Measurements from ENCODE around the gene GKN1.

Gene GKN1

DNA sequence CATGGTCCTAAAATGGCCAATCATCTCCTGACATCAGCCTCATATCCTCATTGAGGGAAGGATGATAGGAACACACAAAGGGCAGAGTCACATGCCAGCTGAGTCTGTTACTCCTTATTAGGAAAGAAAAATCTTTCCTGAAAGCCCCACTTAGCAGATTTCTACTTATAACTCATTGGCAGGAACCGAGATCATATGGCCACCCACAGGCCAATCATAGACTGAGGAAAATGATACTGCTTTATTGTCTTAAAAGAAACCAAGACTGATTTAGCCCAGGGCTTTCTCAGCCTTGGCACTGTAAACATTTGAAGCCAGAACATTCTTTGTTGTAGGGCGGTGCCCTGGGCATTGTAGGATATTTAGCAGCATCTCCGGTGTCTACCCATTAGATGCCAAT is 40.4 kb upstream of the GKN1 start:
- no peak overlapping the region for H3K4me3 ChIP-seq (ENCODE audit: low read depth, low read length)
- H3K27me3 ChIP-seq = no peaks in the 10 kb centered on the region
- TF ChIP-seq, protein P1, sequence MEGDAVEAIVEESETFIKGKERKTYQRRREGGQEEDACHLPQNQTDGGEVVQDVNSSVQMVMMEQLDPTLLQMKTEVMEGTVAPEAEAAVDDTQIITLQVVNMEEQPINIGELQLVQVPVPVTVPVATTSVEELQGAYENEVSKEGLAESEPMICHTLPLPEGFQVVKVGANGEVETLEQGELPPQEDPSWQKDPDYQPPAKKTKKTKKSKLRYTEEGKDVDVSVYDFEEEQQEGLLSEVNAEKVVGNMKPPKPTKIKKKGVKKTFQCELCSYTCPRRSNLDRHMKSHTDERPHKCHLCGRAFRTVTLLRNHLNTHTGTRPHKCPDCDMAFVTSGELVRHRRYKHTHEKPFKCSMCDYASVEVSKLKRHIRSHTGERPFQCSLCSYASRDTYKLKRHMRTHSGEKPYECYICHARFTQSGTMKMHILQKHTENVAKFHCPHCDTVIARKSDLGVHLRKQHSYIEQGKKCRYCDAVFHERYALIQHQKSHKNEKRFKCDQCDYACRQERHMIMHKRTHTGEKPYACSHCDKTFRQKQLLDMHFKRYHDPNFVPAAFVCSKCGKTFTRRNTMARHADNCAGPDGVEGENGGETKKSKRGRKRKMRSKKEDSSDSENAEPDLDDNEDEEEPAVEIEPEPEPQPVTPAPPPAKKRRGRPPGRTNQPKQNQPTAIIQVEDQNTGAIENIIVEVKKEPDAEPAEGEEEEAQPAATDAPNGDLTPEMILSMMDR (IDR thresholded peaks at IDR 0.05; ENCODE audit: low read depth, low read length) = no peak
- H3K4me1 ChIP-seq = no peaks in the 10 kb centered on the region
- no peaks in the 10 kb centered on the region for H3K9me3 ChIP-seq
- DNase-seq = no peak
- H3K36me3 ChIP-seq = no peaks in the 10 kb centered on the region

DNA sequence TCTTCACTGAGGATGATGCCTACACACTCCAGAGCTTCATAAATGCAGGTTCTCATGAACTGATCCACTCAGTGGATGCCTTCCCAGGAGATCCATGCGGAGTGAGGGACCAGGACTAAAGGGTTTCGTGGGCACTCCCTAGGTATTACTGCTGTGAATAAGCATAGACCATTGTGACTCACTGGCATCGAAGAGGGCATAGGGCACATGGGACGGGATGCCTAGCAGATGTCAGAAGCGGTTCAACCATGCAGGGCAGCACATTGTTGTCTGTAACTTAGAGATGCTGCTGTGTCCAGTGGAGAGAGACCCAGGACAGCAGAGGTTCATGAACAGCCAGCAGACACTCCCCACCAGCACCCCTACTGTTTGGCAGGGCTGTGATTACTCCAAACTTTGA is 39.0 kb upstream of the GKN1 start:
- TF ChIP-seq, protein P1 (IDR thresholded peaks at IDR 0.05; ENCODE audit: low read depth, low read length) = no peak
- DNase-seq = no peak
- Histone ChIP-seq H3K4me3 (ENCODE audit: low read depth, low read length) (no peak overlapping the region), H3K9me3 (no peaks in the 10 kb centered on the region), H3K27me3 (no peaks in the 10 kb centered on the region), H3K36me3 (no peaks in the 10 kb centered on the region), H3K4me1 (no peaks in the 10 kb centered on the region)

DNA sequence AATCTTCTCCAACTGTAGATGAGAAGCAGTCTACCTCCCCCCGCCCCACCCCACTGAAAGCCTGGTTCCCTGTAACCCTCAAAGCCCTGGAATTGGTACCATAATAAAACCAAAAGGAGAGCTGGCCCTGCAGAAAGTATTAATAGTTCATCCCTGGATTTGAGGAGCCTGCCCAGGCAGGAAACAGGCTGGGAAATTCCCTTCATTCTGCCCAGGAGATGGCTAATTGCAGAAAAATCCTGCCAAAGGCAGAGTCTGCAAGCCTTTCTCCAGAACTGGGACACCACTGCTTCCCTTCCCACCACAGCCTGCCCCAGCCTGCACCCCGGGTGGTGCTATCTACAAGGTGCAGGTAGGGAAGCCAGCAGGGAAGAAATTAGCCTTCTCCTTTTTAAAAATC is 38.0 kb upstream of the GKN1 start:
- Histone ChIP-seq H3K4me3 (ENCODE audit: low read depth, low read length) (no peak overlapping the region), H3K27me3 (no peaks in the 10 kb centered on the region), H3K36me3 (no peaks in the 10 kb centered on the region), H3K9me3 (no peaks in the 10 kb centered on the region), H3K4me1 (no peaks in the 10 kb centered on the region)
- TF ChIP-seq, protein P1 (IDR thresholded peaks at IDR 0.05; ENCODE audit: low read depth, low read length) = no peak
- DNase-seq = no peak

DNA sequence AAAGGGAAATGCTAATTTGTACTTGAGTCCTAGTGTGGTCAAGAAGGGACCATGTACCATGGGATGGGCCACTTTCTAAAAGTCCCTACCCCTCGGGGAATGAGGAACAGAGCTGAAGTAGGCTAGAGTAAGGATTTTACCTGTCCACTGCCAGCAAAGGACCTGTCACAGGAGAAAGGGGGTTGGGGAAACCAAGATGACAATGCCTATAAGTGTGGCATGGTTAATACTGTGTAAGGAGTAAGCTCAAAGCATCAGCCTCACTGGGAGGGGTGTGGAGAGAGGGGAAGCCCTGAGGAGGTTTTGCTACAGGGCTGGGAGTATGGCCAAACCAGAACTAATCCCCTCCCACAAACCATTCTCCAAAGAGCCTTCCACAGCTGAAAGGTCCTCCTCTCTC is 37.5 kb upstream of the GKN1 start:
- TF ChIP-seq, protein P1 (IDR thresholded peaks at IDR 0.05; ENCODE audit: low read depth, low read length) = no peak
- no peak for DNase-seq

DNA sequence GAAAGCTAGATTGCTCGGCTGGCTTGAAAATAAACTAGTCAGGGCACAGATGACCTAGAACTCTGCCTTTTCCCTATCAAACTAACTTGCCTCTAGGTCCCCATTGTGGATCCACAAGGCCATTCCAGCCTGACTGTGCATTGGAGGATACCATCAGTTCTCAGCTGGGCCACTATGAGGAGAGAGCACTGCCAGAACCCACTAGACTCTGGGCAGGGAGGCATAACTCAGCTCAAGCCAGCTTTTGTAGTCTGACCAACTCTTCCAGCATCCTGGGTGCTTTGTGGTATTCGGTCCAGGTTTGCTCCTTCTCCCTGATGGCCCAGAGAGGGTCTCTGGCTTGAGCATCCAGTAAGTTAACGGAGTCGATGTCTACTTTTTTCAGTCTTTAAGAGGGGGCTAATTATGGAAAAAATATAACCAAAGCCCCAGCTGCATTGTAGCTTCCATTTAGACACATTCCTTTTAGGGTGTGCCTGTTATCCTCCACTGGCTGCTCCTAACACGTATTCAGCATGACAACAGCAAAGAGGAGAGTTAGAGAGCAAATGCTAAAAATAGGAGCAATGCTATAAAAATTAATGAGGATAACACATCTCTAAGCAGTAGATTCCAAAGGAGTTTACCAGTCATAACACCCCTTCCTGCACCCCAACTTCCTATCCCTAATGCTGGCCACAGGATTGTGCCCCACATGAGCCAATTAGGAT is 36.9 kb upstream of the GKN1 start:
- no peaks in the 10 kb centered on the region for H3K9me3 ChIP-seq
- no peak overlapping the region for H3K4me3 ChIP-seq (ENCODE audit: low read depth, low read length)
- no peaks in the 10 kb centered on the region for H3K27me3 ChIP-seq
- no peaks in the 10 kb centered on the region for H3K4me1 ChIP-seq
- DNase-seq = no peak
- TF ChIP-seq, protein P1 (IDR thresholded peaks at IDR 0.05; ENCODE audit: low read depth, low read length) = no peak
- no peaks in the 10 kb centered on the region for H3K36me3 ChIP-seq

More for the DNA sequence above, 37.5 kb upstream of the GKN1 start:
- H3K9me3 ChIP-seq = no peaks in the 10 kb centered on the region
- no peak overlapping the region for H3K4me3 ChIP-seq (ENCODE audit: low read depth, low read length)
- H3K36me3 ChIP-seq = no peaks in the 10 kb centered on the region
- no peaks in the 10 kb centered on the region for H3K4me1 ChIP-seq
- H3K27me3 ChIP-seq = no peaks in the 10 kb centered on the region

DNA sequence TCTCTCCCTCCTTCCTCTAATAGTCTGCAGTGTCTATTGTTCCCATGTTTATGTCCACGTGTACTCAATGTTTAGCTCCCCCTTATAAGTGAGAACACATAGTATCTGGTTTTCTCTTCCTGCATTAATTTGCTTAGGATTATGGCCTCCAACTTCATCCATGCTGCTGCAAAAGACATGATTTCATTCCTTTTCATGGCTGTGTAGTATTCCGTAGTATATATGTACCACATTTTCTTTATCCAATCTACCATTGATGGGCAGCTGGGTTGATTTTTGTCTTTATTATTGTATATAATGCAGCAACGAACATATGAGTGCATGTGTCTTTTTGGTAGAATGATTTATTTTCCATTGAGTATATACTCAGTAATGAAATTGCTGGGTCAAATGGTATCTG is 35.5 kb upstream of the GKN1 start:
- Histone ChIP-seq H3K4me3 (ENCODE audit: low read depth, low read length) (no peak overlapping the region), H3K9me3 (no peaks in the 10 kb centered on the region), H3K36me3 (no peaks in the 10 kb centered on the region), H3K27me3 (no peaks in the 10 kb centered on the region), H3K4me1 (no peaks in the 10 kb centered on the region)
- DNase-seq = no peak
- TF ChIP-seq, protein P1 (IDR thresholded peaks at IDR 0.05; ENCODE audit: low read depth, low read length) = no peak

Measured in BE2C (cell line).